GM18907 (cell line): ENCODE results near the gene SPSB4.

Experiments
- ATAC-seq: cut with Tn5 transposase; IDR thresholded peaks from one replicate; pipeline ENCODE4 v1.9.1; 2021; ENCODE audit warnings: mild to moderate bottlenecking, moderate library complexity; ENCODE audit not compliant: unreplicated experiment

Gene SPSB4

DNA sequence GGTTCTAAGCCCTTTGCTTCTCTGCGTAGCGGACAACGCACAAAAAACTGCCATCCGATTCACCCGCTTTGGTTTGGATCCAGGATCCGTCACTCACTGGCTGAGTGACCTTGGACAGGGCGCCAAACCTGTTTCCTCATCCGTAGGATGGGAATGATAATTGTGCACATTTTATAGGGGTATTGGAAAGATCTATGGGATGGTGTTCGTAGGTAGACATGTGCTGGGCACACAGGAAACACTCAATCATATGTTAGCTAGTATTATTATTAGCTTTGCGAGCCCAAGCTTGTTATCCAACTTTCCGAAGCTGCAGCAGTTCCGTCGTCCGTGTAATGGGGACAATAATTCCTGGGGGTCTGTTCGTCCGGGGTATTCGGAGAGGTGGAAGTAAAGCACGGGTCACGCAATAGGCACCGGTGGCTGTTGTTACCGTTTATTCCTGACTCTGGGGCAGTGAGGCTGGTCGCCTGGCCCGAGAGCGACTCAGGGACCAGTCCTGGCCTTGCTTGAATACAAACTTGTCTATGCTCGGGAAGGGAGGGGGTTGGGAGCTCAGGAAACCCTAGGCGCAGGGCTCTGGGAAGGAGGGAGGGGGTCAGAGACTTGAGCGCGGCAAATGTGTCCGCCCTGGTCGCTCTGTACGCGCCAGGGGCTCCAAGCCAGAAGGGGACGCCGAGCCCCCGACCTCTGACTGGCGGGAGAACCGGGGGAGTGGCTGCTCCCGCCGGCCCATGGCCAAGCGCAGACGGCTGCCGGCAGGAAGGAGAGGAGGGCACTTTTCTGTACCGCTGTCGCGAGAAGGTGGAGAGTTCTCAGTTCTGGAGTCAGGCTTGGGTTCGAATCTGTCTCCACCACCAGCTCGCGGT, 1.3 kb downstream of the SPSB4 start:
- ATAC-seq: no peak

DNA sequence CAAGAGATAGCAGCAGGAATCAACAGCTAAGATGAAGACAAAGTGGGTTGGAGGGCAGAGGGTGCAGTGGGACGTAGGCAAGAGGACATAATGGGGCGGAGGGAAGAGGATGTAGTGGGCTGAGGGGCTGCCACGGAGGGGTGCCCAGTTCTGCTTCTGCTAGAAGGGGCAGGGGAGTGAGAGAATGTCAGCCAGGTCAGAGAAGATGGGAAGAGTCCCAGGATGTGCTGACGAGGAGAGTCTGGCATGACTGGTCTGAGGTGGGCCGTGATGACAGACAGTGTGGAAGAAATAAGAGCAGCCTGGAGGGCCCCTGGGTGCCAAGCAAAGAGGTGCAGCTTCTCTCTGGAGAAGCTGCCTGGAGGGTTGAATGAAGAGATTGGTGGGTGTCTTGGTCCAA, 4.0 kb downstream of the SPSB4 start:
- ATAC-seq: no peak

GRCh38 chr3:141055536-141056445, 4.6 kb downstream of the SPSB4 start:
- no peak for ATAC-seq

DNA sequence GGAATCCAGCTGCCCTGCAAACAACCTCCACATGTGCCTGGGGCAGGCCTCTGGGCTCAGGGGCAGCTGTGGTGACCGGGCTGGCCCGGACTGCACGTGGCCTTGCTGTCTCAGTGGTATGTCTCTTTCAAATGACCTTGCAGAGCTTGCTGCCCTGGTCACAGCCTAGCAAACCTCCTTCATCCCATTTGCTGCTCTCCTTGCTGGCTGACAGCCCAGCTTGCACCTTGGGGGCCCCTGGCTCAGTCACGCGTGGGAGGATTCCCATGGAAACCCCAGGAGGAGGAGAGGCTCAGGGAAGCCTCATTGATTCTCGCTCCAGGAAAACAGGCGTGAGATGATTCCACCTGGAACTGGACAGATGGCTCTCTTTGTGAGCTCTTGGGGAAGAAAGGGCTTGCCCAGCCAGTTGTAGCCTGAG, 5.6 kb downstream of the SPSB4 start:
- ATAC-seq: no peak

GRCh38 chr3:141057436-141057835, 6.3 kb downstream of the SPSB4 start:
- no peak for ATAC-seq

DNA sequence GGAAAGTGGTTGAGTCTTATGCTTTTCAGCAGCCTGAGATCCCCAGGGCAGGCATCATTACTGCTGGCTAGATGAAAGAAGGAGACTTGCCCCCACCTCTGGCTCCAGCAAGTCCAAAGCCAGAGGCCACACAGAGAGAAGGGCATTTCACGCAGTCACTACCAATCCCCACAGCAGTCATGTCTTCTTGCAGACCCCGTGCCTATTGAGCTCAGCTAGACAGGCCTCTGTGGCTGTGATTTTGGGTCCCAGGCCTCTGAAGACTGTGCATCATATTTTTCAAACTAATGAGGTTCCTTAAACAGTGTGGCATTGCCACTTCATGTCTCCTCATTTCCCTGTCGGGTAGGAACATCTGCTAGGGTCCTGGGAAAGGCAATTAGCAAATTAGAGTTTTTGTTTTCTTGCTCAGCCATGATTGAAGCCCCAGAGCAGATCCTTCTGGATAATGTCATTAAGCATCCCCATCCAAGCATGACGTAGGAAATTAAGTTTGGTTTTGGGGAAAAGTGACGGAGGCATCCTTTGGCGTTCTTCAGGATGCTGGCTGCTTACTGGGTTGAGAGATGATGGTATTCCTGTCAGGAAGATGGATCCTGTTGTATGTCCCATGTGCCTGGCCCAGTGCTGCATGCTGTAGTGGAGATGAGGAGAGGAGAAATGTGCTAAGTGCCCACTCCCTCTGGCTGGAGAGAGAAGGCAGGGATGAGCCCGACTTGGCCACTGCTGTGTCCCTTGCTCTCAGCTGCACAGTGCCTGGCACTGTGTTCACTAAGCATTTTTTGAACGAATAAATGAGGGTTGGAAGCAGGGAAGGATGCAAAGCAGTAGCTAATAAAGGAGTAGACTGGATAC, 7.0 kb downstream of the SPSB4 start:
- no peak for ATAC-seq

GRCh38 chr3:141058996-141059395, 7.8 kb downstream of the SPSB4 start:
- no peak for ATAC-seq

DNA sequence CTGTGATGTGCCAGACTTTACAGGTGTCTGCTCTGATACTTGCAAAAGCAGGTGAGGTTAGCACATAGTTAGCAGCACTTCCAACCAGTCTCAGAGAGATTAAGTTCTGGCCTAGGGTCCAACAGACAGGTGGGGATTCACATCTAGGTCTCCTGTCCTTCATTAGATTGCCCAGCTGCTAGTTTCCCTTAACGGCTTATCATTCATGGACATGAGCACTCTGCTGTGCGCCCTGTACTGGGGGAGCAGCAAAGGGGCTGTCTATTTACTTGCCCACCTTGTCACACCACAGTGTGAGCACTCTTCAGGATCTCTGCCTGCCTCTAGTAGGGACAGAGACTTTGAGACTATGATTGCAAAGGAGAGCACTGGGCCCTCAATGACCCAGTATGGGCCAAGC, 8.7 kb downstream of the SPSB4 start:
- ATAC-seq: no peak

DNA sequence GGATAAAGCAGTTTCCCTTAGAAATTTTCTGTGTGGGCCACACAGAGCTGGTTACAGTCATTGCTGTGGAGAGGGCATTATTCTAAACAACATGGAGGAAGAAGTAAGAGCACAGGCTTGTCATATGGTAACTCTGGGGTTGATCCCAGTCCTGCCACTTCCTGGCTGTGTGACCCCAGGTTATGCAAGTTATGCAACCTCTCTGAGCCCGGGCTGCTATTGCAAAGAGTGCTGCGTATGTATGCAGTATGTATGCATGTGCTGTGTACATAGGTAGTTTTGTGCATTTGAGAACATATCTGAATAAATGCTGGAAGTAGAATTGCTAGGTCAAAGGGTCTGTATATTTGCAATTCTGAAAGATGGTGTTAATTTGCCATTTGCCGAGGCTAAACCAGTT, 9.2 kb downstream of the SPSB4 start:
- no peak for ATAC-seq

DNA sequence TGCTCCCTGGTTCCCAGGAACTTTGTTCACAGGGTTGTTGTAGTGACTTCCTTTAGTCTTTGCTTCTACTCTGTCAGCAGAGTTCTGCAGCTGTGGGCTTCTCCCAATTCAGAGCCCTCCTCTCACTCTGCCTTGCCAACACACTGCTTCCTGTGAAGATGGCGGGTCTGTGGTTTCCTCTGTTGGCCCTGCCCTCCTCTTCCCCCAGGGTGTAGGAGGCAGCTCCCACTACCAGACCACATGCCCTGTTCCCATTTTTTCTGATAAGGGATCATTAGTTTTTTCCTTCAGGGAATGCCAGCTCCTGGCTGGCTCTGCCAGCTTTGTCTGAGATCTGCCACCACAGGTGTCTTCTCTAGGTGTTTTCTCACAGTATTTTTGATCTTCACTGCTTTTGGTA, 12.7 kb downstream of the SPSB4 start:
- no peak for ATAC-seq

GRCh38 chr3:141064255-141064926, 13.2 kb downstream of the SPSB4 start:
- no peak for ATAC-seq

- ATAC-seq: no peak
Observed at GRCh38 chr3:141065258-141065657, 14.1 kb downstream of the SPSB4 start.

- no peak for ATAC-seq
Observed at GRCh38 chr3:141065841-141066805, 15.0 kb downstream of the SPSB4 start.

GRCh38 chr3:141067206-141067974, 16.2 kb downstream of the SPSB4 start:
- ATAC-seq: no peak

- no peak for ATAC-seq
Observed at GRCh38 chr3:141070229-141070628, 19.1 kb downstream of the SPSB4 start.

GRCh38 chr3:141070727-141071357, 19.7 kb downstream of the SPSB4 start:
- ATAC-seq: no peak

DNA sequence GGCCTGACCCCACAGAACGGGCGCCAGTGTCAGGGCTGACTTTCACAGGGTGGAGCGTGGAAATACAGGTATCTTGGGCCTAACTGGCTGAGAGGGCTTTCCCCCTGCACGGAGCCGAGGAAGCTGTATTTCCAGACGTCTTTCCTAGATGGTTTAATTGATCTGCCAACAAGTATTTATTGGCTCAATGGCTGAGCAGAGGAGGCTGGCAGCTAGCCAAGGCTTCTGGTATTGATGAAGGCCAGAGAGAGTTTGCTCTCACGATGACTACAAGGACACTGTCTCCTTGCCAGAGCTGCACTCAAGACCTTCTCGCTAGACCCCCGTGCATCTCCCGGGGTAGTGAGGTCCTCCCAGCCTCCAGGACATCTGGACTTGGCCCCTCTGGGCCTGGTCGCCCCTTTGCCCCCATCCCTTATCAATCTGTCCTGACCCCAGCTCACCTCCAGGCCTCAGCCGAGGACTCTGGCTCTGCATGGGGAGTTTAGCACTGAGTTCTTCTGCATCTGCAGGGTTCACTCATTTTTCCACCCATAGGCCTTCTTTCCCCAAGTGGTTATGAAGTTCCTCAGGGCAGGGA, 20.6 kb downstream of the SPSB4 start:
- no peak for ATAC-seq

DNA sequence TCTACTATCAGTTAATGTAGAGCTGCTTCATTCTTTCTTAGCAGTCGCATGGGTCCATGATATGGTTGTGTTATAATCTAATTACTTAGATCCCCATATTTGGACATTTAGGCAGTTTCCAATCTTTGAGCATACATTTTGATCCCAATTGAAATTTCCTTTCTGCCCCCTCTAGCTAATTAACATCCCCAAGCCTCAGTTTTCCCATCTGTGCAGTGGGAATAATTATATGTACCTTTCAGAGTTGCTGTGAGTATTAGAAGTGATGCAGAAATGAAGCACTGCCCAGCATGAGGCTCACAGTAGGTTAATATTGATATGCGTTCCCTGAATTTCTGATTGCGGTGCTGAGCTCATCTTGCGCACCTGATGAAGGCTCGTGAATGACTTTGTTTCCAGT, 21.8 kb downstream of the SPSB4 start:
- no peak for ATAC-seq
